CD4-positive, alpha-beta T cell treated with Interleukin-6 at 100 ng/mL for 8 hours (primary cell): ENCODE results near the gene C1orf210.

Experiments used
- DNase-seq: peaks from one replicate; pipeline ENCODE4 v3.0.0-alpha.2; 2020; ENCODE audit warnings: mixed read lengths, low spot score

C1orf210 gene

GRCh38 chr1:43274125-43274803 is 11.1 kb downstream of the C1orf210 start:
- DNase-seq, result peak; percentile 50

GRCh38 chr1:43273708-43274107 is 11.7 kb downstream of the C1orf210 start:
- no peak for DNase-seq

DNA sequence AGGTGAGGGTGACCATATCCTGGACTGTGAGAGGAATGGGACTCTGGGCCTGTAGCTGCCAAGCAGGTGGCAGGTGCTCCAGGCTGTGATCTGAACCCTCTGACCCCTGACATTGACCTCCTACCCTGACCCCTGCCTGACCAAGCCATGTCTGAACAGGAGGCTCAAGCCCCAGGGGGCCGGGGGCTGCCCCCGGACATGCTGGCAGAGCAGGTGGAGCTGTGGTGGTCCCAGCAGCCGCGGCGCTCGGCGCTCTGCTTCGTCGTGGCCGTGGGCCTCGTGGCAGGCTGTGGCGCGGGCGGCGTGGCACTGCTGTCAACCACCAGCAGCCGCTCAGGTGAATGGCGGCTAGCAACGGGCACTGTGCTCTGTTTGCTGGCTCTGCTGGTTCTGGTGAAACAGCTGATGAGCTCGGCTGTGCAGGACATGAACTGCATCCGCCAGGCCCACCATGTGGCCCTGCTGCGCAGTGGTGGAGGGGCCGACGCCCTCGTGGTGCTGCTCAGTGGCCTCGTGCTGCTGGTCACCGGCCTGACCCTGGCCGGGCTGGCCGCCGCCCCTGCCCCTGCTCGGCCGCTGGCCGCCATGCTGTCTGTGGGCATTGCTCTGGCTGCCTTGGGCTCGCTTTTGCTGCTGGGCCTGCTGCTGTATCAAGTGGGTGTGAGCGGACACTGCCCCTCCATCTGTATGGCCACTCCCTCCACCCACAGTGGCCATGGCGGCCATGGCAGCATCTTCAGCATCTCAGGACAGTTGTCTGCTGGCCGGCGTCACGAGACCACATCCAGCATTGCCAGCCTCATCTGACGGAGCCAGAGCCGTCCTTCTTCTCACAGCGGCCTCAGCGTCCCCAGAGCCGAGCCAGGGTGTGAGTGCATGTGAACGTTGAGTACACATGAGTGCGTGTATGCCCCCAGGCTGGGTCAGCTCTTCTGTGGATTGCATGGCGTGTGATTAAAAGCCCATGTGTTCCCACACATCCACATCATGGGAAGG is 12.5 kb downstream of the C1orf210 start:
- DNase-seq, result no peak

DNA sequence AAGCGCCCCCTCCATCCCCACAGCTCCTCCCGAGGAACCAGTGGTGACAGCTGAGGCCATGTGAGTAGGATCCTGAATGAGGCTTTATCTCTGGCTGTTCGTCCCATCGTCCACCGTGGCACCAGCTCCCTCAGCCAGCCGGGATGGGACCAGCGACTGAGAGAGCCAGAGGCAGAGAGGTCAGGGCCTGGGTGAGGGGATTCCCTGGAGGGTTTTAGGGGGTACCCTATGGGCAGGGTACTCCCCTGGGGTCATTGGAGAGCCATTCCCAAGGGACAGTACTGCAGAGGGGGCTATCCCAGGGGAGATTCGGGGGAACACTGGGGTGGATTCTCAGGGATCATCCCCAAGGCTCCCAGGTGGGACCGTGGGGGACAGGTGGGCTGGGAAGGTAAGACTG is 13.2 kb downstream of the C1orf210 start:
- DNase-seq, result no peak

DNA sequence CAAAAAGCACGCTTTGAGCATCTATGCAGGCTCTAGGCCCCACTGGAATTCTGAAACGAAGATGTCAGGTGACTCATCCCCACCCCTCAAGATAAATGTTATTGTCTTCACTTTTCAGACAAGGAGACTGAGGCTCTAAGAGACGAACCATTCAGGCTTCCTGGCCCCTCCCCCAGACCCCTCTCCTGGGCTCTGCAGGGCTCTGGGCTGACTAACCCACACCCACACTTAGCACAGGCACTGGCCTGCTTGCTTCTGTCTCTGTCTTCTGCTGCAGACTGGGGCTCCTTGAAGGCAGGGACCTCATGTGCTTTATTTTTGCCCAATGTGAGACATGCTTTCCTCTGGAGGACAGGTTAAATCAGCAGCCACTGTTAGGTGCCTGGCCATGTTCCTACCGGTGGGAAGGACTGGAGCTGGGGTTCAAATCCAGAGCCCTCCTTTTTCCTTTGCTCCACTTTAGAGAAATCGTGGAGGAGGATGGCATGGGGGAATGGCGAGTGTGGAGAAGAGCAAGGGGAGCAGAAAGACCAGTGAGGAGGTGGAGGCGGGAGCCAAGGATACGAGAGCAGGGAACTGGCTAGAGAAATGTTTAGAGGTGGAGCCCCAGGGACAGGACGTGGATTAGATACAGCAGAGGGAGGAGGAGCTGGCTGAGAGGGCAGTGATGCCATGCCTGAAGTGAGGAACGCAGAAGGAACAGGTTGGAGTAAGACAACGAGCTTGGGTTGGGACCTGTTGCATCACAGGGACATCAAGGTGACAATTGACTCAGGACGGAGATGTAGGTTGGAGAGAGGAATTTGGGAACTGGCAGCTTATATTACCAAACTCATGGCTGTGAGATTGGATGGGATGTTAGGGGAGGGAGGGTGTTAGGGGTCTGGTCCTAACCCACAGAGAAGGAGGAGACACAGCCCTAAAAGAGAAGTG is 13.9 kb downstream of the C1orf210 start:
- DNase-seq, result no peak

DNA sequence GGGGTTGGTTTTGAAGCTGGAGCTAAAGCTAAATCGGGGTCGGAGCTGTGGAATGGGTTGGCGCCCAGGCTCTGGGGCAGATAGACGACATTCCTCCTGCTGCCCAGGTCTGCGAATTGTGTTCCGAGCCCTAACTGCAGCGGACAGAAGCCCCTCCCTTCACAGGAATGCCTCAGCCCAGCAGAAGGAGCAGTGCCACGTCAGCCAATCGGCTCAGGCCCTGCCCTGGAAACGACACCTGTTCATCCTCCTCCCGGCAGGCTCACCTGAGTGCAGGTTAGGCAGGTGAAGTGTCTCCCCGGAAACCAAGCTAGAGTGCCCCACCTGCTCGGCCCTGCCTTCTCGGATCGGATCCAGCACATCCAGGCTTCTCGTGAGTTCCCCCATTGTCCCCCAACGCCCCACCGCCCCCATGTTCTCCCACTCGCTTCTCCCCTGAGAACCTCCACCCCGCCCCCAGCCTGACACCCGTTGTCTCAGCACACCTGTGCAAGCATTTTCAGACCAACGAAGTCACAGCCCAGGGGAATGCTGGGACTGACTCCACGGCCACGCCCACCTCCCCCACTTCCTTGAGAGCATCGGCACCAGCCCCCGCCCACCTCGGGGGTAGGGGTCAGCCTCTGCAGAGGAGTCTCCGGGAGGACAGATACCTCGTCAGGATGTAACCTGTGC is 14.8 kb downstream of the C1orf210 start:
- no peak for DNase-seq

- DNase-seq, result no peak
Observed at GRCh38 chr1:43269627-43270375, 15.6 kb downstream of the C1orf210 start, which contains the start of gene TMEM125. Gene TMEM125, plus strand, starts transcription at chr1:43269983. Its CDS starts 2,740 bp downstream, at chr1:43272723.

DNA sequence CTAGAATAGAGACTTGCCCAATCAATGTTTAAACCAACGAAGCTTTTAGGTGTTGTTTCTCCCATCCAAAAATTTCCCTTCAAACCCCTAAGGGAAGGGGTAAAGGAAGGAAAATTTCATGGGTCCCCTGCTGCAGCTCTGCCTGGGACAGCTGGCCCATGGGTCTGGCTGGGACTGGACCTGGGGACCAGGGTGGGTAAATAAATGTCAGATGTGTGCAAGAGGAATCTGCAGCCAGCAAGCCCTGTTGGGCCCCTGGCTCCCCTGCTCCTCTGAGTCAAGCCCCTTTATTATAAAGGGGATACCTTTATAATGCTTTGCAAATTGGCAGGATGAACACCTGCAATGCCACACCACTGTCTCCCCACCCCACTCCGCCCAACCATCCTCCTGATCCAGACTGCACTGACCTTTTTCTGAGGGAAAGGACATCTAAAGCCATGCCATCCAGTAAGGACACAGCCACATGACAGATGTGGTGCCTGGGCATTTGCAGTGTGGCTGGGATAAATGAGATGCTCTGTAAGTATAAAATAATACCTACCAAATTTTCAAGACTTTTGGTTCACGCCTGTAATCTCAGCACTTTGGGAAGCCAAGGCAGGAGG is 17.5 kb downstream of the C1orf210 start:
- no peak for DNase-seq

GRCh38 chr1:43267291-43267805 is 18.0 kb downstream of the C1orf210 start:
- no peak for DNase-seq

DNA sequence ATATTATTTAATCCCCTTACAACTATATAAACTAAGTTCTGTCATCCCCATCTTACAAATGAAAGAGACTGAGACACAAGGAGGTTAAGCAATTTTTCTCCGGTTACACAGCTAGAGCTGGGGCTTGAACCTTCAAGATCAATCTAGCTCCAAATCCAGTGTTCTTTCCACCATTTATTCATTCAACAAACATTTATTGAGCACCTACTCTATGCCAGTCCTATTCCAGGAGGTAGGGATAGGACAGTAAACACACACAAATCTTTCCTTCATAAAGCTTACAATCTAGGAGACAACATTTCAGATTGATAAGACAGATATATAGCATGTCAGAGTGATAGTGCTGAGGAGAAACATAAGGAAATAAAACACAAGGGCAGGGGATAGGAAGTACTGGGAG is 18.5 kb downstream of the C1orf210 start:
- DNase-seq, result no peak

DNA sequence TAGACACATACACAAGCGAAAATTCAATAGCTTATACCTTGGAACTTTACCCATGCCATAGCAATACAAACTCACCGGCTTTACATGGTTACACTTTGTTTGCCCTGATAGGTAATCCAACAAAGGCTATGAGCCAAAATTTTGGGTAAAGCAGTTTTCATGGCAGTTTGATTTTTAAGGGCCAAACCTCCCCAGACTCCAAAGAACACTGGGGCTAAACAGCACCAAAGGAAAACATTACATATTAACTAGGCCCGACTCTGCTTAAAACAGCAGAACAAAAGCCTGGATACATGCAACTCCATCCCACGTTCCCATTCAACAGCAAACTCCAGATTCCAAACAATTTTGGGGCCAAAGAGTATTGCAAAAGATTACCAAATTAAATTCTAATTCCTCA is 19.9 kb downstream of the C1orf210 start:
- DNase-seq, result no peak

GRCh38 chr1:43258370-43258769 is 27.0 kb downstream of the C1orf210 start:
- DNase-seq, result no peak

DNA sequence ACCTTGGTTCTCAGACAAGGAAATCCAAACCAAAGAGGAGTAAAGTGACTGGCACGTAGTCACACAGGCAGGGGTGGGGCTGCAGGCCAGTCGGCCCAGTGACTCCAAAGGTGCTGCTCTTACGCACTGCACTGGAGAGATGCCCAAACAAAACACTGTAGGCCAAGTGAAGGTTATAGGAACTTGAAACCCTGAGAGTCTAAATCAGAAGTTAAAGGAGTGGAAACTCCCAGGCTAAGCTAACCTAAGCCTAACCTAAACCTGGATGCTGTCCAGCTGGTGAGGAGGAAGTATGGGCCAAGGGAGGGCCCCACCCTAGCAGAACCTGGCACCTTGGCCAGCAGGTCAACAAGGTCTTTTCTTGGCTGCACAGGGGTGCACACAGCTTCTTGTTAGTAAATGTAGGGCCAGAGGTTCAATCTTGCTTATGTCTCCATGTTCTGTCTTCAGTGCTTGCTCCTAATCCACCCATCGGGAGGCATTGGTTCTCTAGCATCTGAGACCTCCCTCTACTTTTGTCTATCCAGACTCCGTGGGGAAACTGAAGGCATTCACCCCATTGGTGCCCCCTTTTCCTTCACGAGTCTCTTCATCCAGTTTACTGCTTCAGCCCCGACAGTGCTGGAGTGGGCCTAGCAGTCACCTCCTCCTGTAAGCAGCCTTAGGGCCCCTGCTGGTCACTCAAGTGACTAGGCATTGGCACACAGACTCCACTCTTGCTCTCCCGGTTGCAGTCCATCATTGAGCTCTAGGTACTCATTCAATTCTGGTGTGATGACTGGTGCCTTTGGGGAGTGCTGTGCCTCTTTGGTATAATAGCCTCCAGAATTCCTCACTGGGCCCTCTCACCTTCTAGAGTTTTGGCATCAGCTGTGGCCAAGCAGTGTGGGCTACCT is 28.5 kb downstream of the C1orf210 start:
- no peak for DNase-seq

DNA sequence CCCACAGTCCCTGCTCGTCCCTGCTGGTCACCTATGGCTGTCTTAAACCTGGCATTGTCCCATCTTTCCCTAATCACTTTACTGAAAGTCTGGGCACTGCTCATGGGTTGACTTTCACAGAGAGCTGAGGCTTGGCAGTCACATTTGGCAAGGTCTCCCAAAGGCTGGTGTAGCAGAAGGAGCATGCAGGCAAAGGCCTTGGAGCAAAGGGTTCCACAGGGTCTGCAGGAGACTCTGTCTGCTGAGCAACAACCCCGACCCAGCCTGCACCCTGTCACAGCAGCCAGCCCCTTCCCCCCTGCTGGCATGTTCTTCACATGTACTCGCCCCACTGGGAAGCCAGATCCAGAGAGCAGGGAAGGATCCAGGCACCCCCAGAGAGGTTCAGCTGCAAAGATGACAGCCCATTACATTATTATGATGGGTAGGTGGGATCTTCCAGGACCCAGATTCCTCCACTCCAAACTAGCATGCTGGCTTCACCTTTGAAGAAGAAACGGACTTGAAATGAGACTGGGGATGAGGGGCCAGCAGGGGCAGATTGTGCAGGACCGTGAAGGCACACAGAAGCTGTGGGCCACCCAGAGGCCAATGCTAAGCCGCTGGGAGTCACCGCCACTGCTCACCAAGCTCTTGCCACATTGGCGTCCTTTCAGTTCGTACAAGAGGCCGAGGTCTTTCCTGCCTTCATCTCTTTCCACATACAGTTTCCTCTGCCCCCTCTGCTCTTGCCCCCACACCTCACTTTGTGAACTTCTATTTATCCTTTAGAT is 29.8 kb downstream of the C1orf210 start:
- no peak for DNase-seq

- DNase-seq, result no peak
Observed at GRCh38 chr1:43253876-43254275, 31.5 kb downstream of the C1orf210 start.

GRCh38 chr1:43253173-43253572 is 32.2 kb downstream of the C1orf210 start:
- DNase-seq, result no peak

DNA sequence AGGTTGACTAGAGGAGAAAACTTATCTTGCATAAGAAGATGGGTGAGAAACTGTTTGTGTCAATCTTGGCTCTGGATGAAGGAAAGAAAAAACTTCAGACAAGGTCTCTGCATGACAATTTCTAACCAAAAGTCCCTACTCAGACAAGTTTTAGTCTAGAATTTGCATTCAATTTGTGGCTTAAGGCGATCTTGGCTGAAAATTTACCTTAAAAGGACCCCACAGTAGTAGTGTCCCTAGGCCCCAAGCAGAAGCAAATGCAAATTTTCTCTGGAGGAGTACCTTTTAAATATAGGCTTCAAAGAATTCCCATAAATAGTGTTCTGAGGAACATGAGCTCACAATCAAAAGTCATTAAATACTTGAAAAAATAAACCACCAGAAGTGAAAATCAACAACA is 33.2 kb downstream of the C1orf210 start:
- no peak for DNase-seq

- no peak for DNase-seq
Observed at GRCh38 chr1:43251024-43251423, 34.4 kb downstream of the C1orf210 start.
